ENCODE measurements around the gene RAB20.

GRCh38 chr13:110570886-110571285 is 9.4 kb upstream of the RAB20 start:
- TF ChIP-seq EZH2 (IDR thresholded peaks at IDR 0.05; ENCODE audit: low read depth, low read length, severe bottlenecking) (no peak), RNF2 (IDR thresholded peaks at IDR 0.05; ENCODE audit: borderline replicate concordance, low read depth, low read length, missing control alignments, poor library complexity, severe bottlenecking) (no peak), ZNF274 (IDR thresholded peaks at IDR 0.05; ENCODE audit: borderline replicate concordance, extremely low read depth, low read length) (no peak), HDAC2 (IDR thresholded peaks at IDR 0.05; ENCODE audit: borderline replicate concordance in 1 of 2, low read depth in 2 of 2, low read length in 2 of 2) (no peak), CTCF (IDR thresholded peaks at IDR 0.05; ENCODE audit: control extremely low read depth in 1 of 3, insufficient read depth in 1 of 3, low read depth in 1 of 3, low read length in 3 of 3) (no peak), CHD2 (IDR thresholded peaks at IDR 0.05; ENCODE audit: low read length) (no peak), ATF2 (IDR thresholded peaks at IDR 0.05; ENCODE audit: low read length) (no peak)
